Gastroesophageal sphincter (tissue), 4 donors: ENCODE measurements around the gene HELT. TPM values are rescaled to one million over a fixed set of nuclear protein-coding genes. Genes with fewer than 3 reads are reported as not detected.
"Not testable (repeated sequence)": the region's sequence is repeated elsewhere in the genome, so short reads cannot be mapped to it uniquely, and the experiment has no call there.

Experiments
- ATAC-seq: fragments of 150-250 bp; one replicate; pipeline ENCODE4 v1.9.1; 2016; ENCODE audit warnings: mild to moderate bottlenecking, moderate library complexity
- H3K27ac ChIP-seq, 4 donors: fragments of 200-600 bp; sonication (generic) in 3 of 4; 1 replicate in 3 of 4; 2 replicates in 1 of 4; pipeline ENCODE4 v1.5.1; 2016 to 2019
- H3K27me3 ChIP-seq: fragments of 200-600 bp; sonication (generic); one replicate; pipeline ENCODE4 v1.5.1; 2019
- H3K36me3 ChIP-seq, 2 donors: fragments of 200-600 bp; sonication (generic); one replicate each; pipeline ENCODE4 v1.5.1; 2019; ENCODE audit warnings: control low read depth in 1 of 2
- H3K4me1 ChIP-seq, 3 donors: fragments of 200-600 bp; sonication (generic); 1 replicate in 2 of 3; 2 replicates in 1 of 3; pipeline ENCODE4 v1.5.1; 2016 to 2019; ENCODE audit warnings: control low read depth in 2 of 3
- H3K4me3 ChIP-seq, 2 donors: fragments of 200-600 bp; sonication (generic); one replicate each; pipeline ENCODE4 v1.5.1; 2019; ENCODE audit warnings: mild to moderate bottlenecking in 1 of 2, moderate library complexity in 1 of 2
- H3K9me3 ChIP-seq, 3 donors: fragments of 200-600 bp; sonication (generic); one replicate each; pipeline ENCODE4 v1.5.1; 2017 to 2019; ENCODE audit warnings: control low read depth in 2 of 3
- EP300 ChIP-seq: sonication (generic); formaldehyde crosslinking; IDR thresholded peaks from one replicate; pipeline ENCODE4 v1.6.1; 2017; ENCODE audit warnings: antibody characterized with exemption, mild to moderate bottlenecking
- POLR2A ChIP-seq, 2 donors: fragments of 450-650 bp; IDR thresholded peaks; one replicate each; pipeline ENCODE4 v1.6.1; 2017; ENCODE audit warnings: antibody characterized with exemption in 2 of 2, mild to moderate bottlenecking in 2 of 2, moderate library complexity in 1 of 2
- POLR2AphosphoS5 ChIP-seq: sonication (generic); formaldehyde crosslinking; IDR thresholded peaks from one replicate; pipeline ENCODE4 v1.6.1; 2017; ENCODE audit warnings: antibody characterized with exemption
- WGBS, 2 donors: methylation state at CpG; one replicate each; pipeline ENCODE4 v1.1.5; 2018; ENCODE audit warnings: low coverage in 1 of 2; 5-methylcytosine and 5-hydroxymethylcytosine counted together
- total RNA-seq, 4 donors: library from RNA; depleted of rRNA; stranded (reverse); fragments of >200 nt; gene quantifications; one replicate each; pipeline ENCODE4 v1.1.0, GENCODE V29; 2016
- TF ChIP-seq, protein P1 (sequence below), 4 experiments: fragments of 200-600 bp in 2 of 4; fragments of 450-650 bp in 2 of 4; sonication (generic) in 1 of 4; IDR thresholded peaks; one replicate each; pipeline ENCODE4 v1.5.1; 2017 to 2019; ENCODE audit warnings: antibody characterized with exemption in 4 of 4, mild to moderate bottlenecking in 2 of 4, moderate library complexity in 2 of 4

The HELT gene, protein sequence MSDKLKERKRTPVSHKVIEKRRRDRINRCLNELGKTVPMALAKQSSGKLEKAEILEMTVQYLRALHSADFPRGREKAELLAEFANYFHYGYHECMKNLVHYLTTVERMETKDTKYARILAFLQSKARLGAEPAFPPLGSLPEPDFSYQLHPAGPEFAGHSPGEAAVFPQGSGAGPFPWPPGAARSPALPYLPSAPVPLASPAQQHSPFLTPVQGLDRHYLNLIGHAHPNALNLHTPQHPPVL
- total RNA-seq, result not detected

DNA sequence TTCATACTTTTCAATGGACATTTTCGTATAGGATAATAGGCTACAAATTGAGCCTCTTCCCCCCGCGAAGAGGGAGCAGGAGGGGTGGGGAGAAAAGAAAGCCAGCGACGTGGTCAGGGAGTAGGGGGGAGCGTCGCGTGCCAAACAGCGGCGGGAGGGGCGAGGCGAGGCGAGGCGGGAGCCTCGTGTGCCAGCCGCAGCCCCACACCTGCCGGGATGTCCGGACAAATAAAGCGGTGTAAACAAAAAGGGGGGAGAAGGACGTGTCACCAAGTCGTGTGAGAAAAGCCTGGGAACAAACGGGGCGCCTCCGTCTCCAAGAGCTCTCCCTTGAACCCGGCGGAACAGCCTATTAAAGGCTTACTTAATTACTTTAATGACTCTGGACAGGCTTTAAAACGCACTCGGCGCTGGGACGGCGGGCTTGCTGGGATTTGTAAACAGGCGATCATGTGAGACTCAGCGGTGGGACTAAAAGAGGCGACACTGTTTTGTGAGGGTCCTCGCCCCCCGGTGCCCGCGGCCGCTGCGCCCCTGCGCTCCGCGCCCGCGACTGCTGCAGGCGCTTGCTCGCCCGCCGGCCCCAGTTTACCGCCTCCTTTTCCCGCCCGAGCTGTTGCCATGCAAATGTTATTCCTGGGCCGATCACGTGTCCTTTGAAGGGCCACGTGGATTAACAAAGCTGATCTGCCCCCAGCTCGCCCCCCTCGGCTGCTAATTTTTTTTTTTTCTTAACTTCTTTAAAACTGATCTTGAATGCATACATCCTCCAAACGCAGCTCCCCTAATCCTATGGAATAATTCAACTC, at the start of gene HELT:
Gene HELT, plus strand, starts transcription at position 527 of the 809 bp plus-strand sequence. CDS start 439 bp downstream, outside the sequence.
- no peak for ATAC-seq
- no peak within 1 kb of the TSS for H3K4me3 ChIP-seq
- 1% methylated on average over 32 to 38 of the region's 58 CpGs for WGBS, 2 donors
- peaks cover 0 to 60% (median 11%) of the 10 kb centered on the region in 3 donors for H3K4me1 ChIP-seq
- no peaks in the 10 kb centered on the region for H3K9me3 ChIP-seq
- H3K27me3 ChIP-seq, result peaks cover 94% of the 10 kb centered on the region
- TF ChIP-seq POLR2AphosphoS5 (no peak), EP300 (no peak), POLR2A (IDR thresholded peaks at IDR 0.05) (no peak)
- TF ChIP-seq, protein P1, sequence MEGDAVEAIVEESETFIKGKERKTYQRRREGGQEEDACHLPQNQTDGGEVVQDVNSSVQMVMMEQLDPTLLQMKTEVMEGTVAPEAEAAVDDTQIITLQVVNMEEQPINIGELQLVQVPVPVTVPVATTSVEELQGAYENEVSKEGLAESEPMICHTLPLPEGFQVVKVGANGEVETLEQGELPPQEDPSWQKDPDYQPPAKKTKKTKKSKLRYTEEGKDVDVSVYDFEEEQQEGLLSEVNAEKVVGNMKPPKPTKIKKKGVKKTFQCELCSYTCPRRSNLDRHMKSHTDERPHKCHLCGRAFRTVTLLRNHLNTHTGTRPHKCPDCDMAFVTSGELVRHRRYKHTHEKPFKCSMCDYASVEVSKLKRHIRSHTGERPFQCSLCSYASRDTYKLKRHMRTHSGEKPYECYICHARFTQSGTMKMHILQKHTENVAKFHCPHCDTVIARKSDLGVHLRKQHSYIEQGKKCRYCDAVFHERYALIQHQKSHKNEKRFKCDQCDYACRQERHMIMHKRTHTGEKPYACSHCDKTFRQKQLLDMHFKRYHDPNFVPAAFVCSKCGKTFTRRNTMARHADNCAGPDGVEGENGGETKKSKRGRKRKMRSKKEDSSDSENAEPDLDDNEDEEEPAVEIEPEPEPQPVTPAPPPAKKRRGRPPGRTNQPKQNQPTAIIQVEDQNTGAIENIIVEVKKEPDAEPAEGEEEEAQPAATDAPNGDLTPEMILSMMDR (IDR thresholded peaks at IDR 0.05), result no peak
- no peaks in the 10 kb centered on the region for H3K36me3 ChIP-seq
- H3K27ac ChIP-seq, result no peak within 1 kb of the TSS

DNA sequence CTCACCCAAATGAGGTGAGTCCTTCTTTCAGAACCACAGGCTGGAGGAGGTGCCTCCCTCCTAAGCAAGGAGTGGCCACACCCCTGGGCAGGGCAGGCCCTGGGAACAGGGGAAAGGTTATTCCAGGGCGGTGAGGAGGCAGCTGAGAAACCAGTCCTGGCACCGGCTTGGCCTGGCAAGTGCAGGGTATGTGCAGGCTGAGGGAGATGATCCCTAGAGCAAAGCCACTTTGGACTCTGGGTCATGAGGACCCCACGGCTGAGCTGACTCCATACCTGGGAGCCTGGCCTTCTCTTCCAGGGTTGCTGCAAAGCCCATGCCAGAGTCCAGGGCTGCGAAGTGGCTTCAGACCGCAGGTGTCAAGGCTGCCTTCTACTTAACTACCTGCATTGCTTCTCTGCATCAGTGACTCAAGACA, 49.5 kb upstream of the HELT start:
- Histone ChIP-seq H3K4me3 (no peak overlapping the region), H3K27ac (no peak overlapping the region), H3K9me3 (no peaks in the 10 kb centered on the region), H3K27me3 (no peaks in the 10 kb centered on the region), H3K4me1 (no peaks in the 10 kb centered on the region), H3K36me3 (no peaks in the 10 kb centered on the region)
- ATAC-seq, result no peak
- TF ChIP-seq POLR2AphosphoS5 (no peak), EP300 (no peak), POLR2A (IDR thresholded peaks at IDR 0.05) (no peak)
- TF ChIP-seq, protein P1 (IDR thresholded peaks at IDR 0.05), result no peak
- 57 to 100% methylated on average over 1 to 3 of the region's 5 CpGs for WGBS, 2 donors

DNA sequence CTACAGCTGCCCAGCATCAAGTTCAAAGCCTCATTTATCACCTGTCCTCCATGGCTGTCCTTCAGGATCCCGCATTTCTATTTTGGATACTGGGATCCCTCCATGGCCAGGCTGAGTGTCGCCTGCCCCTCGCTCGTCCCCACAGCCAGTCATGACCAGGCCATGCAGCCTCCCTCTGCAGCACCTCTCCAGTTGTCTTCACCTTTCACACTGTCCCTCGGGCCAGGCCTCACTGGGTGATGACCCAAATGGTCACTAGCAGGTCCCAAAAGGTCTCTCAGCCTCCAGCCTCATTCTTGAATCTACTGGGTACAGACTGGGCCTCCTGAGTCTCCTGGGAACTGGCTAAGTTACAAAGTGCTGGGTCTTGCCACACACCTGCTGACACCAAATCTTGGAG, 48.7 kb upstream of the HELT start:
- 91 to 100% methylated on average over 3 to 4 of the region's 5 CpGs for WGBS, 2 donors
- no peak overlapping the region for H3K27ac ChIP-seq
- no peaks in the 10 kb centered on the region for H3K36me3 ChIP-seq
- H3K4me3 ChIP-seq, result no peak overlapping the region
- no peak for ATAC-seq
- no peaks in the 10 kb centered on the region for H3K9me3 ChIP-seq
- H3K27me3 ChIP-seq, result no peaks in the 10 kb centered on the region
- no peaks in the 10 kb centered on the region for H3K4me1 ChIP-seq
- TF ChIP-seq, protein P1 (IDR thresholded peaks at IDR 0.05), result no peak
- TF ChIP-seq POLR2AphosphoS5 (no peak), EP300 (no peak), POLR2A (IDR thresholded peaks at IDR 0.05) (no peak)

DNA sequence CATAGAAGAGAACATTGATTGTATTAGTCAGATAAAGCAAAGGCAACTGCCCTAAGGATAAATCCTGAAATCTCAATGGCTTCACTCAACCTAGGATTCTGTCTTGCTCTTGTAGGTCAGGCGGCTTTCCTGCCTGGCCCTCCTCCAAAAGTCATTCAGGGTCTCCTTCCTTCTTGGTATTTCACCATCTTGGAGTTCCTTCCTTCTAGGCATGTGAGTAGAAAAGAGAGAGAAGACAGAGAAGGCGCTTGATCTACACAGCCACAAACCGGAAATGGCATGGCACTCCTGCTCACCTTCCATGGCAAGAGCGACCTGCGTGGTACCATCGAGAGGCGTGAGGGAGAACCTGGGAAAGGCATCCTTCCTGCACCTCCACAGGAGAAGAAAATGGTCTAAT, 45.3 kb upstream of the HELT start:
- H3K27ac ChIP-seq, result no peak overlapping the region
- TF ChIP-seq, protein P1 (IDR thresholded peaks at IDR 0.05), result no peak
- TF ChIP-seq POLR2AphosphoS5, result no peak
- TF ChIP-seq POLR2A (IDR thresholded peaks at IDR 0.05), result no peak
- TF ChIP-seq EP300, result no peak
- H3K27me3 ChIP-seq, result peaks cover 8% of the 10 kb centered on the region
- H3K4me3 ChIP-seq, result no peak overlapping the region
- peaks cover 0 to 1% (median 0%) of the 10 kb centered on the region in 3 donors for H3K4me1 ChIP-seq
- no peaks in the 10 kb centered on the region for H3K9me3 ChIP-seq
- no peak for ATAC-seq
- 100% methylated on average over 1 of the region's 7 CpGs; no CpG with 5 or more reads in 1 of the 2 donors for WGBS, 2 donors
- H3K36me3 ChIP-seq, result no peaks in the 10 kb centered on the region

DNA sequence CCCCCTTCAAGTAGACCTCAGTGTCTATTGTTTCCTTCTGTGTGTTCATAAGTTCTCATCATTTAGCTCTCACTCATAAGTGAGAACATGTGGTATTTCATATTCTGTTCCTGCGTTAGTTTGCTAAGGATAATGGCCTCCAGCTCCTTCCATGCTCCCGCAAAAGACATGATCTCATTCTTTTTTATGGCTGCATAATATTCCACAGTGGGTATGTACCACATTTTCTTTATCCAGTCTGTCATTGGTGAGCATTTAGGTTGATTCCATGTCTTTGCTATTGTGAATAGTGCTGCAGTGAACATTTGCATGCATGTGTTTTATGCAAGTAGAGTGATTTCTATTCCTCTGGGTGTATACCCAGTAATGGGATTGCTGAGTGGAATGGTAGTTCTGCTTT, 41.9 kb upstream of the HELT start:
- not testable (repeated sequence) for H3K4me3 ChIP-seq, H3K27ac ChIP-seq, H3K9me3 ChIP-seq, H3K36me3 ChIP-seq, ATAC-seq, H3K4me1 ChIP-seq
- H3K27me3 ChIP-seq, result peaks cover 16% of the 10 kb centered on the region
- WGBS, 2 donors, result 79 to 100% methylated on average over 1 to 2 of the region's 2 CpGs
